GM12865 (cell line): Measurements from ENCODE around the gene PRRT1B.

ENCODE experiments used
- DNase-seq: peaks from one replicate; pipeline ENCODE4 v3.0.0; 2010; ENCODE audit warnings: low read depth
- H3K4me3 ChIP-seq: 2 replicates; pipeline ENCODE4 v1.5.1; 2011; ENCODE audit warnings: mild to moderate bottlenecking, low read depth, low read length, control low read depth
- TF ChIP-seq, protein P1 (sequence below): IDR thresholded peaks from 2 replicates; pipeline ENCODE4 v1.5.1; 2011; ENCODE audit warnings: low read length, control low read depth, low read depth, inconsistent platforms; ENCODE audit not compliant: insufficient read depth; ENCODE audit errors: missing control alignments

PRRT1B gene

DNA sequence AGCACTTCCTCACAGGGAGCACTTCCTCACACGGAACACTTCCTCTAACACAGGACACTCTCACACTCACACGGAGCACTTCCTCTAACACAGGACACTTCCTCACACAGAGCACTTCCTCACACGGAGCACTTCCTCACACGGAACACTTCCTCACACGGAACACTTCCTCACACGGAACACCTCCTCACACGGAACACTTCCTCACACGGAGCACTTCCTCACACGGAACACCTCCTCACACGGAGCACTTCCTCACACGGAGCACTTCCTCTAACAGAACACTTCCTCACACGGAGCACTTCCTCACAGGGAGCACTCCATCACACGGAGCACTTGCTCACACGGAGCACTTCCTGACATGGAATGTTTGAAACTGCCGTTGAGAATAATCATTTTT, 29.2 kb upstream of the PRRT1B start:
- DNase-seq, result no peak
- TF ChIP-seq, protein P1, sequence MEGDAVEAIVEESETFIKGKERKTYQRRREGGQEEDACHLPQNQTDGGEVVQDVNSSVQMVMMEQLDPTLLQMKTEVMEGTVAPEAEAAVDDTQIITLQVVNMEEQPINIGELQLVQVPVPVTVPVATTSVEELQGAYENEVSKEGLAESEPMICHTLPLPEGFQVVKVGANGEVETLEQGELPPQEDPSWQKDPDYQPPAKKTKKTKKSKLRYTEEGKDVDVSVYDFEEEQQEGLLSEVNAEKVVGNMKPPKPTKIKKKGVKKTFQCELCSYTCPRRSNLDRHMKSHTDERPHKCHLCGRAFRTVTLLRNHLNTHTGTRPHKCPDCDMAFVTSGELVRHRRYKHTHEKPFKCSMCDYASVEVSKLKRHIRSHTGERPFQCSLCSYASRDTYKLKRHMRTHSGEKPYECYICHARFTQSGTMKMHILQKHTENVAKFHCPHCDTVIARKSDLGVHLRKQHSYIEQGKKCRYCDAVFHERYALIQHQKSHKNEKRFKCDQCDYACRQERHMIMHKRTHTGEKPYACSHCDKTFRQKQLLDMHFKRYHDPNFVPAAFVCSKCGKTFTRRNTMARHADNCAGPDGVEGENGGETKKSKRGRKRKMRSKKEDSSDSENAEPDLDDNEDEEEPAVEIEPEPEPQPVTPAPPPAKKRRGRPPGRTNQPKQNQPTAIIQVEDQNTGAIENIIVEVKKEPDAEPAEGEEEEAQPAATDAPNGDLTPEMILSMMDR, result no peak

GRCh38 chr9:131516930-131517329, 28.4 kb upstream of the PRRT1B start:
- no peak for DNase-seq
- H3K4me3 ChIP-seq, result no peak overlapping the region
- TF ChIP-seq, protein P1, result no peak

More for the DNA sequence above, 29.2 kb upstream of the PRRT1B start:
- H3K4me3 ChIP-seq, result no peak overlapping the region

GRCh38 chr9:131517761-131518190, 27.5 kb upstream of the PRRT1B start:
- DNase-seq, result no peak
- TF ChIP-seq, protein P1, result no peak
- no peak overlapping the region for H3K4me3 ChIP-seq

DNA sequence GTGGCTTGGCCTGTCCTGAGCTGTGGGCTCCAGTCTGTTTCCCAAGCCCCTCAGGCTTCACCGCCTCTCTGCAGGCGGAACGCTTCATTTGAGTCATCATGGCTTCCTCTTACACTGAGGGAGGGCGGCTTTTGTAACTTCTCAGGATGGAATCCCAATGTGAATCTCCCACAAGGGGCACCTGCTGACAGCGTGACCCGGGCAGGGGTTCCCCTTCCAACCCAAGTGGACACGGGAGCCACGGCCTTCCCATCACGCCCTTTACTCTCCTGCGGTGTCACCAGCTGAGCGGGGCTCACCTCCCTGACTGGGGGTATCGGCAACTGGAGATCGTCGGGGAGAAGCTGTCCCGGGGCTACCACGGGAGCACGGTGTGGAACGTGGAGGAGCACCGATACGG, 26.8 kb upstream of the PRRT1B start:
- DNase-seq, result no peak
- no peak overlapping the region for H3K4me3 ChIP-seq
- TF ChIP-seq, protein P1, result no peak

DNA sequence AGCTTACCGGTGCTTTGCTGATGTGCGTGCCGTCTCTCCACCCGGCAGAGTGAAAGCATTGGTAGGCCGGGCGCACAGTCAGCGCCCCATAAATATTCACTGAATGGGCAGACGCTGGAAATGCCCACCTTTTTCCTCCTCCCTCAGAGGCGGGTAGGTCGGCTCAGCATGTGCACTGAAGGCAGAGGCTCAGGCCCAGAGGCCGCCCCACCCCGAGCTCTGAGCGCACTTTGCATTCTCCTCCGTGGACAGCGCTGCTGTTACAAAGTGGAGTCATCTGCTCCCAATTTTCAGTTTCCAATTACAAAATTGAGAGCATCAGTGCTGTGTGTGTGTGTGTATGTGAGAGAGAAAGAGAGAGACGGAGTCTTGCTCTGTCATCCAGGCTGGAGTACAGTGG, 24.8 kb upstream of the PRRT1B start:
- no peak overlapping the region for H3K4me3 ChIP-seq
- TF ChIP-seq, protein P1, result no peak
- DNase-seq, result no peak

GRCh38 chr9:131521203-131521602, 24.1 kb upstream of the PRRT1B start:
- no peak overlapping the region for H3K4me3 ChIP-seq
- DNase-seq, result no peak
- TF ChIP-seq, protein P1, result no peak

DNA sequence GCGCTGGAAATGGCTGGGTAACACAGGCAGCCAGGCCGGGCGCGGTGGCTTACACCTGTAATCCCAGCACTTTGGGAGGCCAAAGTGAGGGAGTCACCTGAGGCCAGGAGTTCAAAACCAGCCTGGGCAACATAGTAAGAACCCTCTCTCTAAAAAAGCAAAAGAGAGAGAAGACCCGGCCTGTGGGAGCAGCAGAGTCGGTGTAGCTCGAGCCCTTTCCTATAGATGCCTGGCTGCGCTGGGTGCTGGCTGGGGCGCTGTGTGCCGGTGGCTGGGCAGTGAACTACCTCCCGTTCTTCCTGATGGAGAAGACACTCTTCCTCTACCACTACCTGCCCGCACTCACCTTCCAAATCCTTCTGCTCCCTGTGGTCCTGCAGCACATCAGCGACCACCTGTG, 23.5 kb upstream of the PRRT1B start:
- DNase-seq, result no peak
- TF ChIP-seq, protein P1, result no peak
- H3K4me3 ChIP-seq, result no peak overlapping the region
